HUES6 (cell line): Measurements from ENCODE around the gene CFL2.

Experiments used
- H3K27ac ChIP-seq: 2 replicates; pipeline ENCODE4 v1.7.0; 2013; ENCODE audit warnings: low read depth, mild to moderate bottlenecking, low read length, inconsistent platforms
- H3K27me3 ChIP-seq: 2 replicates; pipeline ENCODE4 v1.6.1; 2013; ENCODE audit warnings: low read length; ENCODE audit not compliant: control insufficient read depth, insufficient read depth
- H3K36me3 ChIP-seq: 2 replicates; pipeline ENCODE4 v1.6.1; 2013; ENCODE audit warnings: low read length; ENCODE audit not compliant: control insufficient read depth, insufficient read depth
- H3K4me1 ChIP-seq: 2 replicates; pipeline ENCODE4 v1.6.1; 2013; ENCODE audit warnings: low read length; ENCODE audit not compliant: control insufficient read depth, insufficient read depth
- H3K4me3 ChIP-seq: 2 replicates; pipeline ENCODE4 v1.5.1; 2013; ENCODE audit warnings: low read depth, low read length
- H3K9ac ChIP-seq: one replicate; pipeline ENCODE4 v1.6.1; 2013; ENCODE audit warnings: mild to moderate bottlenecking, low read length
- H3K9me3 ChIP-seq: 2 replicates; pipeline ENCODE4 v1.6.1; 2013; ENCODE audit warnings: low read depth, low read length; ENCODE audit not compliant: control insufficient read depth, insufficient read depth

The CFL2 gene

GRCh38 chr14:34688470-34689206 lies 25.8 kb downstream of the CFL2 start:
- no peak overlapping the region for H3K4me3 ChIP-seq
- H3K9ac ChIP-seq, result no peak overlapping the region
- no peak overlapping the region for H3K27ac ChIP-seq
- peaks cover 12% of the 10 kb centered on the region for H3K4me1 ChIP-seq
- no peaks in the 10 kb centered on the region for H3K36me3 ChIP-seq
- H3K9me3 ChIP-seq, result no peaks in the 10 kb centered on the region
- no peaks in the 10 kb centered on the region for H3K27me3 ChIP-seq

- no peak overlapping the region for H3K9ac ChIP-seq
Observed at GRCh38 chr14:34685819-34686428, 28.5 kb downstream of the CFL2 start.

GRCh38 chr14:34684578-34684977 lies 29.8 kb downstream of the CFL2 start:
- Histone ChIP-seq H3K9ac (no peak overlapping the region), H3K4me1 (peaks cover 8% of the 10 kb centered on the region), H3K27me3 (no peaks in the 10 kb centered on the region), H3K4me3 (no peak overlapping the region), H3K27ac (no peak overlapping the region), H3K9me3 (no peaks in the 10 kb centered on the region), H3K36me3 (no peaks in the 10 kb centered on the region)

More at GRCh38 chr14:34685819-34686428, 28.5 kb downstream of the CFL2 start:
- Histone ChIP-seq H3K9me3 (no peaks in the 10 kb centered on the region), H3K36me3 (no peaks in the 10 kb centered on the region), H3K27ac (no peak overlapping the region), H3K27me3 (no peaks in the 10 kb centered on the region), H3K4me1 (peaks cover 8% of the 10 kb centered on the region), H3K4me3 (no peak overlapping the region)

- Histone ChIP-seq H3K4me1 (peaks cover 15% of the 10 kb centered on the region), H3K36me3 (no peaks in the 10 kb centered on the region), H3K9ac (no peak overlapping the region), H3K27ac (no peak overlapping the region), H3K27me3 (no peaks in the 10 kb centered on the region), H3K4me3 (no peak overlapping the region), H3K9me3 (no peaks in the 10 kb centered on the region)
Observed at GRCh38 chr14:34682787-34683321, 31.5 kb downstream of the CFL2 start.

- H3K4me1 ChIP-seq, result peaks cover 11% of the 10 kb centered on the region
- no peaks in the 10 kb centered on the region for H3K27me3 ChIP-seq
- H3K9me3 ChIP-seq, result no peaks in the 10 kb centered on the region
- no peak overlapping the region for H3K4me3 ChIP-seq
- no peaks in the 10 kb centered on the region for H3K36me3 ChIP-seq
- H3K27ac ChIP-seq, result no peak overlapping the region
- H3K9ac ChIP-seq, result no peak overlapping the region
Observed at GRCh38 chr14:34680806-34681479, 33.5 kb downstream of the CFL2 start.

- no peak overlapping the region for H3K9ac ChIP-seq
- H3K9me3 ChIP-seq, result 0 out of 2 replicates have a peak, but pooled peaks cover 2% of the 10 kb centered on the region
- no peaks in the 10 kb centered on the region for H3K36me3 ChIP-seq
- no peak overlapping the region for H3K27ac ChIP-seq
- H3K4me1 ChIP-seq, result peaks cover 7% of the 10 kb centered on the region
- H3K27me3 ChIP-seq, result no peaks in the 10 kb centered on the region
- no peak overlapping the region for H3K4me3 ChIP-seq
Observed at GRCh38 chr14:34678735-34679134, 35.7 kb downstream of the CFL2 start.

GRCh38 chr14:34678306-34678705 lies 36.1 kb downstream of the CFL2 start:
- peaks cover 7% of the 10 kb centered on the region for H3K4me1 ChIP-seq
- no peak overlapping the region for H3K4me3 ChIP-seq
- H3K27me3 ChIP-seq, result no peaks in the 10 kb centered on the region
- no peak overlapping the region for H3K9ac ChIP-seq
- H3K27ac ChIP-seq, result no peak overlapping the region
- no peaks in the 10 kb centered on the region for H3K36me3 ChIP-seq
- 0 out of 2 replicates have a peak, but pooled peaks cover 4% of the 10 kb centered on the region for H3K9me3 ChIP-seq

- H3K27ac ChIP-seq, result no peak overlapping the region
- H3K36me3 ChIP-seq, result no peaks in the 10 kb centered on the region
- no peak overlapping the region for H3K4me3 ChIP-seq
- no peaks in the 10 kb centered on the region for H3K27me3 ChIP-seq
- peaks cover 7% of the 10 kb centered on the region for H3K4me1 ChIP-seq
- H3K9ac ChIP-seq, result no peak overlapping the region
- H3K9me3 ChIP-seq, result 0 out of 2 replicates have a peak, but pooled peaks cover 4% of the 10 kb centered on the region
Observed at GRCh38 chr14:34676516-34677211, 37.7 kb downstream of the CFL2 start.

- Histone ChIP-seq H3K4me3 (no peak overlapping the region), H3K27ac (no peak overlapping the region), H3K4me1 (peaks cover 7% of the 10 kb centered on the region), H3K9me3 (0 out of 2 replicates have a peak, but pooled peaks cover 4% of the 10 kb centered on the region), H3K9ac (no peak overlapping the region), H3K36me3 (no peaks in the 10 kb centered on the region), H3K27me3 (no peaks in the 10 kb centered on the region)
Observed at GRCh38 chr14:34673702-34674101, 40.7 kb downstream of the CFL2 start.

GRCh38 chr14:34671716-34672115 lies 42.7 kb downstream of the CFL2 start:
- H3K9ac ChIP-seq, result no peak overlapping the region
- 0 out of 2 replicates have a peak, but pooled peaks cover 4% of the 10 kb centered on the region for H3K9me3 ChIP-seq
- H3K4me3 ChIP-seq, result no peak overlapping the region
- H3K27me3 ChIP-seq, result no peaks in the 10 kb centered on the region
- H3K4me1 ChIP-seq, result no peaks in the 10 kb centered on the region
- no peak overlapping the region for H3K27ac ChIP-seq
- no peaks in the 10 kb centered on the region for H3K36me3 ChIP-seq
